GM12801 (cell line): Measurements from ENCODE around the gene MYH1.

Source experiments
- TF ChIP-seq, protein P1 (sequence below): IDR thresholded peaks from one replicate; pipeline ENCODE4 v1.5.1; 2011; ENCODE audit warnings: control low read depth; ENCODE audit not compliant: insufficient read length; ENCODE audit errors: extremely low read depth

Gene MYH1

DNA sequence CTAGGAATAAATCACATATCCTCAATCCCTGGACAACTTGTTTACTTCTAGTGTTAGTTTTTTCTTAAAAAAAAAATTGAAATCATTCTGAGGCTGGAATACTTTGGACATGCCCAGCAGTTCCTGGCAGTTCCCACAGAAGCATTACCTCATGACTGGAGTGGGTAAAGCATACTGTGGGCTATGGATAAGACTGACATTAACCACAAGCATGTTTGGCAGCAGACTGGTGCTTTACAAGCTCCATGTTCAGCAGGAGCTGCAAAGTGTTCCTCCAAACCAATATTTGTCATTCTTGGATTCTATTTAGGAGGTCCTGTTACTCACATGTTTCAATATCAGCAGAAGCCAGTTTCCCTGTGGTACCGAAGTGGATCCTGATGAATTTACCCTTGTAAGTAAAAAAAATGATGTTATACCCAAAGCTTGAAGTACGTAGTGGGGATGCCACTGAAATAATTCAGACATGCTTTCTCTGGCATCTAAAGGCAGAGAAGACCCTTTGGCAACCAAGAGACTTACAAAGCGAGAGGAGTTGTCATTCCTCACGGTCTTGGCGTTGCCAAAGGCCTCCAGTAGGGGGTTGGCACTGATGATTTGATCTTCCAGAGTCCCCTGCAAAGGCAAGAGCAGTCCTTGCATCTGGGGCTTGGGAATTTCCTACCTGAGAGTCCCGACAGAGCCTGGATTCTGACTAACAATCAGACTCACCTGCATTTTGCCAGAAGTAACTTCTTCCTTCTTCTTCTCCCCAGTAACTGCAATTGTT, 4.9 kb downstream of the MYH1 start:
- TF ChIP-seq, protein P1, sequence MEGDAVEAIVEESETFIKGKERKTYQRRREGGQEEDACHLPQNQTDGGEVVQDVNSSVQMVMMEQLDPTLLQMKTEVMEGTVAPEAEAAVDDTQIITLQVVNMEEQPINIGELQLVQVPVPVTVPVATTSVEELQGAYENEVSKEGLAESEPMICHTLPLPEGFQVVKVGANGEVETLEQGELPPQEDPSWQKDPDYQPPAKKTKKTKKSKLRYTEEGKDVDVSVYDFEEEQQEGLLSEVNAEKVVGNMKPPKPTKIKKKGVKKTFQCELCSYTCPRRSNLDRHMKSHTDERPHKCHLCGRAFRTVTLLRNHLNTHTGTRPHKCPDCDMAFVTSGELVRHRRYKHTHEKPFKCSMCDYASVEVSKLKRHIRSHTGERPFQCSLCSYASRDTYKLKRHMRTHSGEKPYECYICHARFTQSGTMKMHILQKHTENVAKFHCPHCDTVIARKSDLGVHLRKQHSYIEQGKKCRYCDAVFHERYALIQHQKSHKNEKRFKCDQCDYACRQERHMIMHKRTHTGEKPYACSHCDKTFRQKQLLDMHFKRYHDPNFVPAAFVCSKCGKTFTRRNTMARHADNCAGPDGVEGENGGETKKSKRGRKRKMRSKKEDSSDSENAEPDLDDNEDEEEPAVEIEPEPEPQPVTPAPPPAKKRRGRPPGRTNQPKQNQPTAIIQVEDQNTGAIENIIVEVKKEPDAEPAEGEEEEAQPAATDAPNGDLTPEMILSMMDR = no peak

DNA sequence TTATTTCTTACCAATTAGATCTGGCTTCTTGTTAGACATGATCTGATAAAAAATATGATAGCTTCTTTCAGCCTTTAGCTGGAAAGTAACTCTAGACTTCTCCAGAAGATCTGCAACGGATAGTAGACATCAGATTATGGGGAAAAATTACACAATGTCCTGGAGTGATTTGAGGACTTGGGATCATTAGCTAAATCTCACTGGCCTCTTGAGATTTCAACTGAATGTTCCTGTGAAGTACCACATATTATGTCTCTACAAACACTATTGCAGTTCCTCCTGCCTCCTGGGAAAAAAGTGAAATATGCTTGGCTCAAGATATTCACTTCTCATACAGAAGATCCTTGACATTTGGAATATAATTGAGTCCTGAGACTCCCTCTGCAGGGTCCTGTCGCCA, 5.5 kb downstream of the MYH1 start:
- TF ChIP-seq, protein P1 = no peak

DNA sequence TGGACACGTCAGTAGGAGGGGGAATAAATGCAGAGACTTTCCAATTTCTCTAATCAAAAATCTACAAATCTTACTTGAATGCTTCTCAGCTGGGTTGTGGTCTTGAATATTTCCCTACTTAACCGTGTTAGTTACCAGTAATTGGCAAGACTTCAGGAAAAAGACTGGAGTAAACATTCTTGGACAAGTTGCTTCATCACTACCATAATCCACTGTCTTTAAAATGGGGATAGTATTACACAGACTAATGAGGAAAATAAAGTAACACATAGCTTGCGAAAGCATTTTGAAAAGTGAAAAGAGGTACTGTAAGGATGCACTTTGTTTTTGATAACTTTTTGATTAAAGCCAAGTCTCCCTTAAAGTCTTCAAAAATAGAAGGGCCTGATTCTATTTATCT, 18.4 kb downstream of the MYH1 start:
- TF ChIP-seq, protein P1 = no peak

DNA sequence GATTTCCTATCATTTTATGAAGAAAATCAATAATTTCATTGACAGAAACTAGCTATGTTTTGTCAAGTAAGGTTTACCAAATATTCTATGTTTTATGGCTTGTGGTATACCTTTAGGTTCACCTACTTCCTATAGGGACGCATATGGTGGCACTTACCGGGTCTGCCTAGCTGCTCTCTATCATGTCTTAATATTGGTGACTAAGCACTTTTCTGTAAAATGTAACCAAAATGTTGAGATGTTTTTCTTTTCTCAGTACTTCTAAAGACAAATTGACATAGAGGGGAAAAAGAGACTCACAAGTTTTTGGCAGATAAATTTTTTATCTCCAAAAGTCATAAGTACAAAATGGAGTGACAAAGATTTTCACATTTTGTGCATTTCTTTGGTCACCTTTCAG, 26.3 kb downstream of the MYH1 start:
- TF ChIP-seq, protein P1 = no peak

DNA sequence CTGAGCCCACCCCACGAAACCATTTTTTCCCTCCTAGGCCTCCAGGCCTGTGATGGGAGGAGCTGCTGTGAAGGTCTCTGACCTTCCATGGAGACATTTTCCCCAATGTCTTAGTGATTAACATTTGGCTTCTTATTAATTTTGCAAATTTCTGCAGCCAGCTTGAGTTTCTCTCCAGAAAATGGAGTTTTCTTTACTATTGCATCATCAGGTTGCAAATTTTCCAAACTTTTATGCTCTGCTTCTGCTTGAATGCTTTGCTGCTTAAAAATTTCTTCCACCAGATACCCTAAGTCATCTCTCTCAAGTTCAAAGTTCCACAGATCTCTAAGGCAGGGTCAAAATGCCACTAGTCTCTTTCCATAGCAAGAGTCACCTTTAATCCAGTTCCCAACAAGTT, 36.1 kb downstream of the MYH1 start:
- TF ChIP-seq, protein P1 = no peak

DNA sequence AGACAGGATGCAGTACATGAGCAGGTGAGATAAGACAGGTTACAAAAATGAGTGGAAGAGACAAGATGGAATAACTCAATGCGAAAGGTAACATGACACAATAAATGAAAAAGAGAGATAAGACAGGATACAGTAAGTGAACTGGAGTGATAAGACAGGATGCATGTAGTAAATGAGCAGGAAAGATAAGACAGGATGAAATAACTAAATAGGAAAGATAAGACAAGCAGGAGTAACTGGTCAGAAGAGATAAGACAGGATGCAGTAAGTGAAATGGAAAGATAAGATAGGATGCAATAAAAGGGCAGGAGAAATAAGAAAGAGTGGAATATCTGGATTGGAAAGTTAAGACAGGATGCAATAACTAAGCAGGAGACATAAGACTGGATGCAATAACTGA, 40.6 kb downstream of the MYH1 start:
- TF ChIP-seq, protein P1 = no peak

DNA sequence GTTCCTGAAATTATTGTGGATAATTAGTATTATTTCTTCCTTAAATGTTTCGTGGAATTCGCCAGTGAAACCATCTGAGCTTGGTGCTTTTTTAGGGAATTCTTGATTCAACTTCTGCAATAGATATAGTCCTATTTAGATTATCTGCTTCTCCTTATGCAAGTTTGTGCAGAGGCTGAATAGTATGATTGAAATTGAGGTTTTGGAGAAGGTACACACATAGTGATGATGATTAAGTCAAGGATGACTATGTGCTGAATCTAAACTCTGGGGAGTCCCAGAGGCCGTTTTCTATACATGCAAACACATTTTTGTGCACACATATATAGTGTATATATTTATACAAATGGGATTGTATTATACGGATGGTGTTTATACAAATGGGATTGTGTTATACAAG, 43.8 kb downstream of the MYH1 start:
- TF ChIP-seq, protein P1 = no peak
